Thyroid gland (tissue), 4 donors: ENCODE data around the gene SEMA5A.

Experiments used
- CTCF ChIP-seq, 6 experiments: fragments of 200-600 bp in 3 of 6; fragments of 450-650 bp in 3 of 6; sonication (generic) in 3 of 6; IDR thresholded peaks; one replicate each; pipeline ENCODE4 v1.5.1; 2016 to 2019; ENCODE audit warnings: antibody characterized with exemption in 6 of 6, mild to moderate bottlenecking in 2 of 6, inconsistent platforms in 1 of 6, moderate library complexity in 1 of 6
- POLR2A ChIP-seq, 2 donors: fragments of 450-650 bp; IDR thresholded peaks; one replicate each; pipeline ENCODE4 v1.6.1; 2017; ENCODE audit warnings: antibody characterized with exemption in 2 of 2, mild to moderate bottlenecking in 2 of 2, moderate library complexity in 1 of 2

GRCh38 chr5:9409413-9409960 lies 136.4 kb downstream of the SEMA5A start:
- TF ChIP-seq POLR2A (IDR thresholded peaks at IDR 0.05) = no peak
- no peak for TF ChIP-seq CTCF (IDR thresholded peaks at IDR 0.05)
